ENCODE data around the gene GPR157. TPM values are rescaled to one million over a fixed set of nuclear protein-coding genes. Genes with fewer than 3 reads are reported as not detected.

The GPR157 gene
- total RNA-seq, 2 experiments from 2014 or later, result 1.4 to 5.4 TPM

GRCh38 chr1:9164532-9164900, 35.6 kb upstream of the GPR157 start:
- Histone ChIP-seq H3K9me2 (ENCODE audit: insufficient read depth, low read length) (no peaks in the 10 kb centered on the region), H4K20me1 (ENCODE audit: insufficient read depth, low read length) (no peaks in the 10 kb centered on the region), H3K4me3 (ENCODE audit: low read depth, low read length, poor library complexity, severe bottlenecking) (no peak overlapping the region), H3K4me1 (ENCODE audit: insufficient read depth, low read length, poor library complexity, severe bottlenecking) (no peaks in the 10 kb centered on the region), H3K79me2 (ENCODE audit: insufficient read depth, low read depth, low read length) (no peaks in the 10 kb centered on the region), H3K27ac (ENCODE audit: low read depth, low read length, poor library complexity, severe bottlenecking) (no peak overlapping the region), H3K4me2 (ENCODE audit: low read length) (no peak overlapping the region), H3K36me3 (ENCODE audit: insufficient read depth, low read length) (no peaks in the 10 kb centered on the region), H2AFZ (ENCODE audit: low read length) (no peak overlapping the region), H3K9me3 (ENCODE audit: low read length) (no peaks in the 10 kb centered on the region)
- no peak for DNase-seq (ENCODE audit: low spot score)
- TF ChIP-seq EZH2phosphoT487 (IDR thresholded peaks at IDR 0.05; ENCODE audit: borderline replicate concordance, low read depth, low read length) (no peak), CTCF (conservative IDR thresholded peaks at IDR 0.05; ENCODE audit: low read length) (no peak)
- ChIA-PET POLR2A (no interaction called here), CTCF (ENCODE audit: unreplicated experiment) (no interaction called here)
- intact Hi-C loops (cut with micrococcal nuclease; ENCODE audit: unreplicated experiment), result no loop called here
- no TSS peak for BruUV-seq (replicated peaks)

DNA sequence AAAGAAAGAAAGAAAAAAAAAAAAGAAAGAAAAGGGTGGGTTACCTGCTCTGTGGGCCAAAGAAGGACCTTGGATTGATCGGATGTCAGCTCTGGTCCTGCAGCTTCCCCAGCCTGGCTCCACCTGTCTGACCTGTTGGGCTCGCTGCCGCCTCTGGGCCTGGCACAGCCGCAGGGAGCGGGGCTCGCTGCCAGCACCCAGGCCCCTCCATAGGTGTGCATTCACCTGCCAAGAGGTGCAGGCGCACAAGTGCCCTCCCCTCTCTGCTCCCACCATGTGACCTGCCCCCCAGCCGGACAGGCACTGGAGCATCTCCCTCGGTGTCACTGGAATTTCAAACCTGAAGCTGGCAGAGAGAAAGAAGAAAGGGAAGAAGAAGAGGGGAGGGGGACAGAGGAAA, 33.1 kb upstream of the GPR157 start:
- BruUV-seq (replicated peaks), result no TSS peak
- TF ChIP-seq CTCF (conservative IDR thresholded peaks at IDR 0.05; ENCODE audit: low read length) (no peak), EZH2phosphoT487 (IDR thresholded peaks at IDR 0.05; ENCODE audit: borderline replicate concordance, low read depth, low read length) (no peak)
- POLR2A ChIA-PET, result no interaction called here

GRCh38 chr1:9161342-9161741, 32.4 kb upstream of the GPR157 start:
- TF ChIP-seq CTCF (conservative IDR thresholded peaks at IDR 0.05; ENCODE audit: low read length) (no peak), EZH2phosphoT487 (IDR thresholded peaks at IDR 0.05; ENCODE audit: borderline replicate concordance, low read depth, low read length) (no peak)
- H3K79me2 ChIP-seq (ENCODE audit: insufficient read depth, low read depth, low read length), result no peaks in the 10 kb centered on the region
- CTCF ChIA-PET (ENCODE audit: unreplicated experiment), result no interaction called here

More for the DNA sequence above, 33.1 kb upstream of the GPR157 start:
- CTCF ChIA-PET (ENCODE audit: unreplicated experiment), result no interaction called here
- H3K4me2 ChIP-seq (ENCODE audit: low read length), result no peak overlapping the region
- no peaks in the 10 kb centered on the region for H4K20me1 ChIP-seq (ENCODE audit: insufficient read depth, low read length)
- no peak overlapping the region for H2AFZ ChIP-seq (ENCODE audit: low read length)
- no peaks in the 10 kb centered on the region for H3K9me3 ChIP-seq (ENCODE audit: low read length)
- intact Hi-C loops (cut with micrococcal nuclease; ENCODE audit: unreplicated experiment), result no loop called here
- no peaks in the 10 kb centered on the region for H3K4me1 ChIP-seq (ENCODE audit: insufficient read depth, low read length, poor library complexity, severe bottlenecking)
- no peaks in the 10 kb centered on the region for H3K79me2 ChIP-seq (ENCODE audit: insufficient read depth, low read depth, low read length)
- DNase-seq (ENCODE audit: low spot score), result no peak
- no peak overlapping the region for H3K27ac ChIP-seq (ENCODE audit: low read depth, low read length, poor library complexity, severe bottlenecking)
- no peak overlapping the region for H3K4me3 ChIP-seq (ENCODE audit: low read depth, low read length, poor library complexity, severe bottlenecking)
- no peaks in the 10 kb centered on the region for H3K9me2 ChIP-seq (ENCODE audit: insufficient read depth, low read length)
- no peaks in the 10 kb centered on the region for H3K36me3 ChIP-seq (ENCODE audit: insufficient read depth, low read length)

More at GRCh38 chr1:9161342-9161741, 32.4 kb upstream of the GPR157 start:
- Histone ChIP-seq H3K9me3 (ENCODE audit: low read length) (no peaks in the 10 kb centered on the region), H3K27ac (ENCODE audit: low read depth, low read length, poor library complexity, severe bottlenecking) (no peak overlapping the region), H3K9me2 (ENCODE audit: insufficient read depth, low read length) (no peaks in the 10 kb centered on the region), H3K36me3 (ENCODE audit: insufficient read depth, low read length) (no peaks in the 10 kb centered on the region), H4K20me1 (ENCODE audit: insufficient read depth, low read length) (no peaks in the 10 kb centered on the region), H3K4me2 (ENCODE audit: low read length) (no peak overlapping the region), H2AFZ (ENCODE audit: low read length) (no peak overlapping the region), H3K4me1 (ENCODE audit: insufficient read depth, low read length, poor library complexity, severe bottlenecking) (no peaks in the 10 kb centered on the region), H3K4me3 (ENCODE audit: low read depth, low read length, poor library complexity, severe bottlenecking) (no peak overlapping the region)
- POLR2A ChIA-PET, result no interaction called here
- no TSS peak for BruUV-seq (replicated peaks)
- DNase-seq (ENCODE audit: low spot score), result no peak
- intact Hi-C loops (cut with micrococcal nuclease; ENCODE audit: unreplicated experiment), result no loop called here
